ENCODE results near the gene GNAQ. TPM values are rescaled to one million over a fixed set of nuclear protein-coding genes. Genes with fewer than 3 reads are reported as not detected.

The GNAQ gene
- total and polyA plus RNA-seq, 4 donors: 21.9 to 84.2 (median 53.1) TPM

DNA sequence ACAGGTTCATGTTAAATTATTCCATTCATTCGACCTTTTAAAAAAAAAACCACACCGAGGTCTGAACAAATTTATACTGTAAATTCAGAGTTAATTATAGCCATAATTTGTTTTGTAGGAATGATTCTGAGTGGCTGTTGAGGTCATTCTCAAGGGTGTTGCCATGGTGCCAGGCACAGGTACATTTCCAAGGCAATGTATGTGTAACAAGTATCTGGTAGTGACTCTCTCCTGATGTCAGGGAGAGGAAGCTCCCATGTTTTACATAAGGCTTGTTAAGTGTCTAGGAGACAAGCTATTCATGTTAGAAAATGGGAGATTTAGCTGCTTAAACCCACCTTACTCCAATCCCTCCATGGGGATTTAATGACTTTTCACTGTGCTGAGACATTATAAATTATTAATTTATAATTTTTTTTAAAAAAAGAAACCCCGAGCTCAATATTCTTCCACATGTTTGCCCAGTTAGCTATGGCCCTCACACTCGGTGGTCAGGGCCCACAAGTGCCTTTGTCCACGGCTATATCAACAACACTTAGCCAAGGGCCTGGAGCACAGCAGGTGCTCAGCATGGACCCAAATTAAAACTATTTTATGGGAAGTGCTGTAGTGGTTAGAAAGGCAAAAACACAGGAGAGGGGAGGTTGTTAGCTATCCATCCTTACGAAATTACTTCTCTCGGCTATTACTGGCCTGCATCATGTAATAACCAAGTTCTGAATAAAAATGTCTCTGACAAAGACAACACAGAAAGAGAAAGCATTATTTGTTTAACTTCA is 228.9 kb downstream of the GNAQ start:
- intact Hi-C loops (cut with DNase I): no loop called here
- Histone ChIP-seq H3K4me3 (ENCODE audit: low read length in 2 of 2) (no peak overlapping the region), H3K36me3 (ENCODE audit: control insufficient read depth in 1 of 2, insufficient read depth in 2 of 2, low read length in 1 of 2) (no peaks in the 10 kb centered on the region), H3K27ac (ENCODE audit: low read depth in 1 of 2, low read length in 2 of 2) (no peak overlapping the region), H3K4me1 (ENCODE audit: control insufficient read depth in 1 of 2, insufficient read depth in 2 of 2, low read length in 2 of 2) (no peaks in the 10 kb centered on the region), H3K9me3 (ENCODE audit: control insufficient read depth, low read length) (no peaks in the 10 kb centered on the region), H3K27me3 (ENCODE audit: control insufficient read depth in 1 of 2, insufficient read depth in 2 of 2, low read length in 1 of 2) (no peaks in the 10 kb centered on the region)
- DNase-seq: no peak
- no peak for ATAC-seq (ENCODE audit: low FRiP score)
- WGBS, 2 donors: 88 to 90% methylated on average over 7 of the region's 7 CpGs

DNA sequence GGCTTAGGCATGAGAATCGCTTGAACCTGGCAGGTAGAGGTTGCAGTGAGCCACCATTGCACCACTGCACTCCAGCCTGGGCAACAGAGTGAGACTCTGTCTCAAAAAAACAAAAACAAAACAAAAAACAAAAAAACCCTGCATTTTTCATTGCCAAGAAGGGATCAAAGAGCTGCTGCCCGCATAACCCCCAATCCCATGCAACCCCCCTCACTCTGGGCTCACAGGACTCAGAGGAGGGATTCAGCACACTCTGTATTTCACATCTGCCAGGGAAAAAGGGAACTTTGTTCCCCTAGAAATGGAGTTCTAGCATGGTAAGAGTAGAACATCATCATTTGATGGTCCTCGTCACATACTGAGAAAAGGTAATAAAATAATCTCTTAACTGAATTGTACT is 229.5 kb downstream of the GNAQ start:
- DNase-seq (no peak), ATAC-seq (ENCODE audit: low FRiP score) (no peak)
- 94 to 95% methylated on average over 3 of the region's 3 CpGs for WGBS, 2 donors
- Histone ChIP-seq H3K27me3 (ENCODE audit: control insufficient read depth in 1 of 2, insufficient read depth in 2 of 2, low read length in 1 of 2) (no peaks in the 10 kb centered on the region), H3K9me3 (ENCODE audit: control insufficient read depth, low read length) (no peaks in the 10 kb centered on the region), H3K36me3 (ENCODE audit: control insufficient read depth in 1 of 2, insufficient read depth in 2 of 2, low read length in 1 of 2) (no peaks in the 10 kb centered on the region), H3K4me3 (ENCODE audit: low read length in 2 of 2) (no peak overlapping the region), H3K27ac (ENCODE audit: low read depth in 1 of 2, low read length in 2 of 2) (no peak overlapping the region), H3K4me1 (ENCODE audit: control insufficient read depth in 1 of 2, insufficient read depth in 2 of 2, low read length in 2 of 2) (no peaks in the 10 kb centered on the region)
- intact Hi-C loops (cut with DNase I): no loop called here

DNA sequence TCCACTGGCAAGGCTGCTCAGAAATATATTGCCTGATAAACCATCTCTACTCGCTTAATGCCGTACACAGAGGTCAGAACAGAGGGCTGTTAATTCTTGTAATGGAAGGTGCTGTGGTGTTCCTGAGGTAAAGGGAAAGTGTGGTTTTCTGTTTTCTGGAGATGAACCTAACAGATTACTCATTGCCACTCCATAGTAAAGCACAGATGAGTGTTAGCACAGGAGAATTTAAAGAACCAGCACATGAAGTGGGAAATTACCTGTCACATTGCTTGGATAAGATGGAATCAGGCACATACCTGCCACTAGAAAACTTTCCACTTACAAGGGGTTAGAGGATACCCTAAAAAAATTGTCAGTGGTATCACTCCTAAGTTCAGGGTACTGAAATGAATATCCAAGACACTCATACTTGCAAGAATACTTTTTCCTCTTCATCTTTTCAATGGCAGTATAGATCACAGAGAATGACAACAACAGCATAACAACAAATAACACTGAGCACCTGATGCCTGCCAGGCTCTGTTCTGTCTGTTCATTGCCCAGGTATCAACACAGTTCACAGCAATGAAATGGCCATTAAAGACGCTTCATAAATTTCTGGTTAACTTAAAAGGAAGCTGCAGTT is 230.6 kb downstream of the GNAQ start:
- H3K4me1 ChIP-seq (ENCODE audit: control insufficient read depth in 1 of 2, insufficient read depth in 2 of 2, low read length in 2 of 2): no peaks in the 10 kb centered on the region
- no peaks in the 10 kb centered on the region for H3K27me3 ChIP-seq (ENCODE audit: control insufficient read depth in 1 of 2, insufficient read depth in 2 of 2, low read length in 1 of 2)
- 97 to 99% methylated on average over 3 of the region's 3 CpGs for WGBS, 2 donors
- DNase-seq (no peak), ATAC-seq (ENCODE audit: low FRiP score) (no peak)
- H3K9me3 ChIP-seq (ENCODE audit: control insufficient read depth, low read length): no peaks in the 10 kb centered on the region
- no peak overlapping the region for H3K4me3 ChIP-seq (ENCODE audit: low read length in 2 of 2)
- no peak overlapping the region for H3K27ac ChIP-seq (ENCODE audit: low read depth in 1 of 2, low read length in 2 of 2)
- intact Hi-C loops (cut with DNase I): no loop called here
- H3K36me3 ChIP-seq (ENCODE audit: control insufficient read depth in 1 of 2, insufficient read depth in 2 of 2, low read length in 1 of 2): no peaks in the 10 kb centered on the region

DNA sequence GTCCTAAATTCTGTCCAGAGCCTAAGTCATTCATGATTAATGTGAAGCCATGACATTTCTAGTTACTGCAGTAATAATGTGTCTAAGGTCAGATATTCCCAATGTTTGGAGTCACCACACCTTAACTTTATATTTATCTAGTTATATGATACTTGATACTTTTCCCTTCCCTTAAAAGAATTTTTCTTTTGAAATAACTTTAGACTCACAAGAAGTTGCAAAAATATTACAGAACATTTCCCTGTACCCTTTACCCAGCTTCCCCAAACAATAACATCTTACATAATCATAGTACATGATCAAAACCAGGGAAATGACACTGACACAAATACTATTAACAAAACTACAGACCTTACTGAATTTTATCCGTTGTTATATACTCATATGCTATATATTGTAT is 233.5 kb downstream of the GNAQ start:
- 84 to 86% methylated on average over 1 of the region's 1 CpG for WGBS, 2 donors
- Histone ChIP-seq H3K36me3 (ENCODE audit: control insufficient read depth in 1 of 2, insufficient read depth in 2 of 2, low read length in 1 of 2) (no peaks in the 10 kb centered on the region), H3K4me1 (ENCODE audit: control insufficient read depth in 1 of 2, insufficient read depth in 2 of 2, low read length in 2 of 2) (no peaks in the 10 kb centered on the region), H3K9me3 (ENCODE audit: control insufficient read depth, low read length) (no peaks in the 10 kb centered on the region), H3K4me3 (ENCODE audit: low read length in 2 of 2) (no peak overlapping the region), H3K27me3 (ENCODE audit: control insufficient read depth in 1 of 2, insufficient read depth in 2 of 2, low read length in 1 of 2) (no peaks in the 10 kb centered on the region), H3K27ac (ENCODE audit: low read depth in 1 of 2, low read length in 2 of 2) (no peak overlapping the region)
- intact Hi-C loops (cut with DNase I): no loop called here
- no peak for ATAC-seq (ENCODE audit: low FRiP score)
- DNase-seq: no peak

DNA sequence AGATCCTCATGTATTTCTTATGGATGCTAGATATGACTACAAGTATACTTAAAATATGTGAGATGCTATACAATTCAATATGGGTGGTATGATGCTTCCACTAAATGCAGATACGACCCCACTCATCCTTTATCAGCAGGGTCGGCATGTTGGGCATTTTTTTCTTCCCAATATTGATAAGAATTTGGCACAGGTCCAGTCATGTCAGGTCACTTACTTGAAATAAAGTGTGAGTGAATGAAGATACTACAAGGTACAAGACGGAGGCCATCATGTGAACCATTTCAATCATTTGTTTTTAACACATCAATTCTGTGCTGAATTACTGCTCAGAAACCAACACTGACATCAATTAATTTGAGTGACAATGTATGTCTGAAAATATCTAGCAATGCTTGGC is 236.6 kb downstream of the GNAQ start:
- H3K4me1 ChIP-seq (ENCODE audit: control insufficient read depth in 1 of 2, insufficient read depth in 2 of 2, low read length in 2 of 2): no peaks in the 10 kb centered on the region
- intact Hi-C loops (cut with DNase I): no loop called here
- H3K36me3 ChIP-seq (ENCODE audit: control insufficient read depth in 1 of 2, insufficient read depth in 2 of 2, low read length in 1 of 2): no peaks in the 10 kb centered on the region
- ATAC-seq (ENCODE audit: low FRiP score): no peak
- WGBS, 2 donors: 76 to 77% methylated on average over 3 of the region's 3 CpGs
- no peak overlapping the region for H3K4me3 ChIP-seq (ENCODE audit: low read length in 2 of 2)
- H3K27me3 ChIP-seq (ENCODE audit: control insufficient read depth in 1 of 2, insufficient read depth in 2 of 2, low read length in 1 of 2): no peaks in the 10 kb centered on the region
- DNase-seq: no peak
- no peaks in the 10 kb centered on the region for H3K9me3 ChIP-seq (ENCODE audit: control insufficient read depth, low read length)
- H3K27ac ChIP-seq (ENCODE audit: low read depth in 1 of 2, low read length in 2 of 2): no peak overlapping the region

DNA sequence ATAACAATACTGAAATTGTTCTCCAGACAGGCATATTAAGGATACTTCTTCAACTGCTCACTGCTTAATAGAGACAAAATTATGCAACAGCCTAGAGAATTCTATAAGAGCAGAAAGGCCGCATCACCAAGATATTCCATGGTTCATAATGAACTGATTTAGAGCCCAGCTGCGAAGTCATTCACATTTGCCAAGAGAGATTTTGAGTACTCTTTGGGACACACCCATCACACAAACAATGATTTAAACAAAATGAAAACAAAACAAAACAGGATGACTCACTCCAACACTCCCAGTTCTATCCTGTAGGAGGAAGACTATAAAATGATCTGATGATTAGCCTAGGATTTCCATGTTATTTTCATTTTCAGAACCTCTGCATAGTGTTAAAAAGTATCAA is 237.8 kb downstream of the GNAQ start:
- no peaks in the 10 kb centered on the region for H3K36me3 ChIP-seq (ENCODE audit: control insufficient read depth in 1 of 2, insufficient read depth in 2 of 2, low read length in 1 of 2)
- H3K27me3 ChIP-seq (ENCODE audit: control insufficient read depth in 1 of 2, insufficient read depth in 2 of 2, low read length in 1 of 2): no peaks in the 10 kb centered on the region
- DNase-seq (no peak), ATAC-seq (ENCODE audit: low FRiP score) (no peak)
- 91 to 98% methylated on average over 2 of the region's 2 CpGs for WGBS, 2 donors
- H3K9me3 ChIP-seq (ENCODE audit: control insufficient read depth, low read length): no peaks in the 10 kb centered on the region
- no peaks in the 10 kb centered on the region for H3K4me1 ChIP-seq (ENCODE audit: control insufficient read depth in 1 of 2, insufficient read depth in 2 of 2, low read length in 2 of 2)
- H3K4me3 ChIP-seq (ENCODE audit: low read length in 2 of 2): no peak overlapping the region
- intact Hi-C loops (cut with DNase I): no loop called here
- H3K27ac ChIP-seq (ENCODE audit: low read depth in 1 of 2, low read length in 2 of 2): no peak overlapping the region

DNA sequence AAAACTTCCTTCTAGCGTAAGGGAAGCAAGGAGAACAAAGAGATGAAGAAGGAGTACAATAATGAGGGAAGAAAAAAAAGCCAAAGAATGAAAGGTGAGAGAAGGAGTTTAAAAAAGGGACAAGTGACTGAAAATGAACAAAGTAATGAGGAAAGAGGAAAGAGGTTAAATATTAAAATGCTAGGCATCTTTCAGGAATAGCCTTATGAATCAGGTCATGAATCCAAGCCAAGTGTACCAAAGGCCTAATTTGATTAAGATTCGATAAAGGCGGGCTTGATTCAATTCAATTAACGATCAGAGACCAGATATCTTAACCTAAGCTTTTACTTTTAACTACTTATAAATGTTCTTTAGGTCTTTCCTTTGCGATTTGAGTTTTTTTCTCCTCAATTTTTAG is 241.7 kb downstream of the GNAQ start:
- Histone ChIP-seq H3K27me3 (ENCODE audit: control insufficient read depth in 1 of 2, insufficient read depth in 2 of 2, low read length in 1 of 2) (no peaks in the 10 kb centered on the region), H3K9me3 (ENCODE audit: control insufficient read depth, low read length) (no peaks in the 10 kb centered on the region), H3K36me3 (ENCODE audit: control insufficient read depth in 1 of 2, insufficient read depth in 2 of 2, low read length in 1 of 2) (no peaks in the 10 kb centered on the region), H3K27ac (ENCODE audit: low read depth in 1 of 2, low read length in 2 of 2) (no peak overlapping the region), H3K4me3 (ENCODE audit: low read length in 2 of 2) (no peak overlapping the region), H3K4me1 (ENCODE audit: control insufficient read depth in 1 of 2, insufficient read depth in 2 of 2, low read length in 2 of 2) (no peaks in the 10 kb centered on the region)
- intact Hi-C loops (cut with DNase I): no loop called here
- 91% methylated on average over 5 of the region's 5 CpGs for WGBS, 2 donors
- ATAC-seq (ENCODE audit: low FRiP score) (no peak), DNase-seq (no peak)

DNA sequence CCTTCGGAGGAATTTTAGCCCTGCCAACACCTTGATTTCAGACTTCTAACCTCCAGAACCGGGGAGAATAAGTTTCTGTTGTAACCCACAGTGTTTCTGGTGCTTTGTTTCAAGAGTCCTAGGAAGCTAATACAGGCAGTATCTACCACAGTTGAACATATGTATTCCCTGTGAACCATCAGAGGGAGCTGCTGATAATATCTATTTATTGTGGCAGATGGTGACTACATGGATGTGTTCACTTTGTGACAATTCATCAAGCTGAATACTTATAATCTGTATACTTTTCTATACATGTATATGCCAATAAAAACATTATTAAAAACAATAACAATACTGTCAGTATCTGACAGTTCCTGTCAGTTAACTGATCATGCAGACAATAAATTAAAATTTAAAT is 246.3 kb downstream of the GNAQ start:
- Histone ChIP-seq H3K4me3 (ENCODE audit: low read length in 2 of 2) (no peak overlapping the region), H3K9me3 (ENCODE audit: control insufficient read depth, low read length) (no peaks in the 10 kb centered on the region), H3K27ac (ENCODE audit: low read depth in 1 of 2, low read length in 2 of 2) (no peak overlapping the region), H3K4me1 (ENCODE audit: control insufficient read depth in 1 of 2, insufficient read depth in 2 of 2, low read length in 2 of 2) (peaks cover 0 to 2% of the 10 kb centered on the region in 2 donors), H3K27me3 (ENCODE audit: control insufficient read depth in 1 of 2, insufficient read depth in 2 of 2, low read length in 1 of 2) (no peaks in the 10 kb centered on the region), H3K36me3 (ENCODE audit: control insufficient read depth in 1 of 2, insufficient read depth in 2 of 2, low read length in 1 of 2) (no peaks in the 10 kb centered on the region)
- DNase-seq (no peak), ATAC-seq (ENCODE audit: low FRiP score) (no peak)
- 92 to 95% methylated on average over 2 of the region's 2 CpGs for WGBS, 2 donors
- intact Hi-C loops (cut with DNase I): no loop called here

DNA sequence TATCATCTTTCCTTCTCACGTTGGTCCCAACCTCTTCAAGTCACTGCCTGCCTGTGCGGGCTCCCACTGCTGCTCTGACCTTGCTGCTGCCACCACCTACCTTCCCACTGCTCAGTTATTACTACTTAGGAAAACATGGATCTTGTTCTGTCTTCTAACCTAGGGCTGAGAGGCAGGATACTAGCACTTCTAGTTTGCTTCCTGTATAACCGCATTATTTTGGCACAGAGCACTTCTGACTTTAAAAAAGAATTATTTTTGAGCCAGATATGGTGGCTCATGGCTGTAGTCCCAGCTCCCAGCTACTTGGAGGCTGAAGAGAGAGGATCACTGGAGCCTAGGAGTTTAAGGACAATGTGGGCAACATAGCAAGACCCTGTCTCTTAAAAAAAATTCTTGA is 248.1 kb downstream of the GNAQ start:
- ATAC-seq (ENCODE audit: low FRiP score) (no peak), DNase-seq (no peak)
- no peaks in the 10 kb centered on the region for H3K36me3 ChIP-seq (ENCODE audit: control insufficient read depth in 1 of 2, insufficient read depth in 2 of 2, low read length in 1 of 2)
- no peaks in the 10 kb centered on the region for H3K27me3 ChIP-seq (ENCODE audit: control insufficient read depth in 1 of 2, insufficient read depth in 2 of 2, low read length in 1 of 2)
- intact Hi-C loops (cut with DNase I): no loop called here
- no peak overlapping the region for H3K27ac ChIP-seq (ENCODE audit: low read depth in 1 of 2, low read length in 2 of 2)
- H3K4me3 ChIP-seq (ENCODE audit: low read length in 2 of 2): no peak overlapping the region
- WGBS, 2 donors: 52 to 56% methylated on average over 3 of the region's 3 CpGs
- H3K9me3 ChIP-seq (ENCODE audit: control insufficient read depth, low read length): no peaks in the 10 kb centered on the region
- H3K4me1 ChIP-seq (ENCODE audit: control insufficient read depth in 1 of 2, insufficient read depth in 2 of 2, low read length in 2 of 2): peaks cover 0 to 2% of the 10 kb centered on the region in 2 donors
